ENCODE data around the gene TICAM2.

The TICAM2 gene

DNA sequence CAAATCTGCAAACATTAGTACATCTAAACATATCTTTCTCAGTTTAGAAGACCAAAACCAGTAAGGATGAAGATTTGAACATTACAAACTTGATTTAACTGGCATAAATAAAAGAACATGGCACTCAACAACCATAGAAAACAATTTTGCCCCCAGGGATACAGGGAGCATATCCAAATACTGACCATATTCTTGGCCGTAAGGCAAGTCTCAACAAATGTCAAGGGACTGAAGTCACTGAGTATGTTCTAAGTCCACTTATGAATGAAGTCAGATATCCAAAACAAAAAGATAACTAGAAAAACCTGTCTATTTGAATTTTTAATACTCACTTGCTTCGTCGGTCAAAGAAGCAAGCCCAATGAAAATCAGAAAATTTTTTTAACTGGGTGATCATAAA, 71.9 kb downstream of the TICAM2 start:
- no peak for DNase-seq

All from fibroblast of upper back skin (primary cell).